HG03159 (cell line): ENCODE data around the gene AGFG1.

Experiments used
- ATAC-seq: cut with Tn5 transposase; IDR thresholded peaks from one replicate; pipeline ENCODE4 v1.9.1; 2021; ENCODE audit warnings: mild to moderate bottlenecking, moderate library complexity; ENCODE audit not compliant: unreplicated experiment

The AGFG1 gene, protein sequence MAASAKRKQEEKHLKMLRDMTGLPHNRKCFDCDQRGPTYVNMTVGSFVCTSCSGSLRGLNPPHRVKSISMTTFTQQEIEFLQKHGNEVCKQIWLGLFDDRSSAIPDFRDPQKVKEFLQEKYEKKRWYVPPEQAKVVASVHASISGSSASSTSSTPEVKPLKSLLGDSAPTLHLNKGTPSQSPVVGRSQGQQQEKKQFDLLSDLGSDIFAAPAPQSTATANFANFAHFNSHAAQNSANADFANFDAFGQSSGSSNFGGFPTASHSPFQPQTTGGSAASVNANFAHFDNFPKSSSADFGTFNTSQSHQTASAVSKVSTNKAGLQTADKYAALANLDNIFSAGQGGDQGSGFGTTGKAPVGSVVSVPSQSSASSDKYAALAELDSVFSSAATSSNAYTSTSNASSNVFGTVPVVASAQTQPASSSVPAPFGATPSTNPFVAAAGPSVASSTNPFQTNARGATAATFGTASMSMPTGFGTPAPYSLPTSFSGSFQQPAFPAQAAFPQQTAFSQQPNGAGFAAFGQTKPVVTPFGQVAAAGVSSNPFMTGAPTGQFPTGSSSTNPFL

DNA sequence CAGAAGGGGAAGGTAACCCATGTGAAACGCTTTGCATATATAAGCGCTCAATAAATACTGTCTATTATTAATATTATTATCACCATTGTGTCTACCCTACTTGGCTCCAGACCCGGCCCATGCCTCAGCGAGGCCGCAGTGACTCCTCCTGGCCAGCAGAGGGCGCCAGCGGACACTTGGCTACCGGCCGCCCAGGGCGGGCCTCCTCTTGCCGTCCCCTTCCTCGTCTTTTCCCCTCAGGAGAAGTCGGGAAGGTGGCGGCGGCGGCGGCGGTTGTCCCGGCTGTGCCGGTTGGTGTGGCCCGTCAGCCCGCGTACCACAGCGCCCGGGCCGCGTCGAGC, at the start of gene AGFG1:
TSS of gene AGFG1 (plus strand) at position 233 of the 341 bp plus-strand sequence. CDS start 266 bp downstream, outside the sequence.
- peak; percentile 86 for ATAC-seq

DNA sequence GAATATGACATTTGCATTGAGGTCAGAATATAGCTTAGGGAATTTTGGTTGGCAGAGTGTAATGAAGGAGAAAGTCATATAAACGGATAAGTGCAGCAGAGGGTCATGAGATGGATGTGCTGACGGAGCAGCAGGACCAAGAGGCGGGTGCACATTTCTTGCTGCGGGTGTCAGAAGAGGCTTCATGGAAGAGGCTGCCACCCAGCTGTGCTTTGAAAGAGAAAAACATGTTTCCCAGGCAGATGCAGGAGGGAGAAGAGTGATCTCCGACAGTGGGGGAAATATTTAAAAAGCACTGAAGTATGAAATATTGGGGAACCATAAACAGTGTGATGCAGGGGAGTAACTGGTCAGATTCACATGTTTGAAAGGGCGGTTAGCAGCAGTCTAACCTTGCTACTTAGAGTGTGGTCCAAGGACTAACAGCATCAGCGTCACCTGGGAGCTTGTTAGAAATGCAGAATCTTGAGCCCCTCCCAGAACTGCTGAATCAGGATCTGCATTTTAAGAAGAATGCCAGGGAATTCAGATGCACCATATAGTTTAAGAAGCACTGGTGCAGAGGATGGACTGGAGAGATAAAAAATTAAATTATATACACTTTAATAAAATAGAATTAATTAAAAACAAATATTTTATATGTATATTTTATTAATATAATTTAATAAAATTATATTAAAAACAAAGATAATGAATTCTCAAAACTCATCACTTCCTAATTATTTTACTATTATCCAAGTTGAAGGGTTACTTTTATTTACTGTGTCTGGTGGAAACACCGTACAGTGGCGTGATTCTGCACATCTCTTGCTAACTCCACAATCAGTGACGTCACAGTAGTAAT, 48.1 kb upstream of the AGFG1 start:
- no peak for ATAC-seq

DNA sequence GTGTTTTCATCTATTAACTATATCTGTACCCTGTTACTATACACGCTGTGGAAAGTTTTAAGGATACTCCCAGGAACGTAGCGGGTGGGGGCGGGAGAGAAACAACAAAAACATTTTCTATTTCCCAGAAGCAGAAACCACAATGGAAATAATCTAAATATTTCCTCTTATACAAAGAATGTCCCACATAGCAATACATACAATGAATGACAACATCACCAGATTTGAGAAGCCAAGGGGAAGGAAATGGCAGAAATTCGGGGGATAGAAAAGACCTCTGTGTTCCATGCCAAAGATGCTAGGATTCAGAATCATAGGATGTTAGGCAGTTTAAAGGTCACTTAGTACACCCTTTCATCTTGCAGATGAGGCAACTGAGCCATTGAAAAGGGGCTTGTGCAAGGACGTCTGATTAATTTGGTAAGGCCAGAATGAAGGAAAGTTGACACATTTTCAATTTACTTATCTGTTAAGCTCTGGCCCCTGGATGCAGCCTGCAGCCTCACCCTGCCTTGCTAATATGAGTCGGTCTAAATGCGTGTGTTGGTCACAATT, 43.1 kb upstream of the AGFG1 start:
- ATAC-seq = no peak

DNA sequence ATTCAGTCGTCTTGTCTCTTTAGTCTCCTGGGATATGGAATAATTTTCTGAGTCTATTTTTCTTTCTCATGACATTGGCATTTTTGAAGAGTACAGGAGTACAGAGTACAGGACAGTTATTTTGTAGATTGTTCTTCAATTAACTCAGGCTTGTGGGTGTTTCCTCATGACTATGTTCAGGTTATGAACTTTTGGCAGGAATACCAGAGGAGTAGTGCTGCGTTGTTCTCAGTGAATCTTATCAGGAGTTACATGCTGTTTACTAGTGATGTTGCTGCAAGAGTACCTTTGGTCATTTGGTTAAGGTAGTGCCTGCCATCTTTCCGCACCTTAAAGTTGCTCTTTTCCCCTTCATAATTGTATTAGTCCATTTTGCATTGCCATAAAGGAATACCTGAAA, 41.3 kb upstream of the AGFG1 start:
- no peak for ATAC-seq

DNA sequence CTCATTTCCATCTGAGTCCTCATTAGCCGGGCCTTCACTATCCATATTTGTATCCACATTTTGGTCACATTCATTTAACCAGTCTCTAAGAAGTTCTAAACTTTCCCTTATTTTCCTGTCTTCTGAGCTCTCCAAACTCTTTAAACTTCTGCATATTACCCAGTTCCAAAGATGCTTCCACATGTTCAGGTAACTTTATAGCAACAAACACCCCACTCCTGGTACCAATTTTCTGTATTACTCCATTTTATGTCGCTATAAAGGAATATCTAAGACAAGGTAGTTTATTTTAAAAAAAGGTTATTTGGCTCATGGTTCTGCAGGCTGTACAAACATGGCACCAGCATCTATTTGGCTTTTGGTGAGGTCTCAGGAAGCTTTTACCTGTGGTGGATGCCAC, 38.8 kb upstream of the AGFG1 start:
- no peak for ATAC-seq

DNA sequence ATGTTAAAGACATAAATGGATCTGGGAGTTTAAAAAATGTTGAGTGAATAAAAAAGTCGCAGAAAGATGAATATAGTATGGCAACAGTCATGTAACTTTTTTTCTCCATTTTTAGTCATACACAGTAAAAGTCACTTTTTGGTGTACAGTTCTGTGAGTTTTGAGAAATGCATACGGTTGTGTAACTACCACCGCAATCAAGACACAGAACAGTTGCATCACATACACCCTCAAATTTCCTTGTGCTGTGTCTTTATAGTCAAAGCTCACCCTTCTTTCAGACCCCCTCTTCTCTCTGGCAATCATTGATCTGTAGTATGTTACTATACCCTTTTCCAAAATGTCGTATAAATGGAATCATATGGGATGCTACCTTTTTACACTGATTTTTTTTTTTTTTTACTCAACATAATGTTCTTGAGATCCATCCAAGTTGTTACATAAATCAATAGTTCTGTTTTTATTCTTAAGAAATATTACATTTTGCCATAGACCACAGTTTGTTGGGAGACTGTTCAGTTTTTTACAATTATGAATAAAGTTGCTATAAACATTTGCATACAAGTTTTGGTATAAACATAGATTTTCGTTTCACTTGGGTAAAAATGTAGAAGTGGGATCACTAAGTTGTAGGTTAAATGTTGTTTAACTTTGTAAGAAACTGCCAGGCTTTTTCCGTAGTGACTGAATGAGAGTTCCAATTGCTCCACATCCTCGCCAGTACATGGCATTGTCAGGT, 35.4 kb upstream of the AGFG1 start:
- no peak for ATAC-seq

DNA sequence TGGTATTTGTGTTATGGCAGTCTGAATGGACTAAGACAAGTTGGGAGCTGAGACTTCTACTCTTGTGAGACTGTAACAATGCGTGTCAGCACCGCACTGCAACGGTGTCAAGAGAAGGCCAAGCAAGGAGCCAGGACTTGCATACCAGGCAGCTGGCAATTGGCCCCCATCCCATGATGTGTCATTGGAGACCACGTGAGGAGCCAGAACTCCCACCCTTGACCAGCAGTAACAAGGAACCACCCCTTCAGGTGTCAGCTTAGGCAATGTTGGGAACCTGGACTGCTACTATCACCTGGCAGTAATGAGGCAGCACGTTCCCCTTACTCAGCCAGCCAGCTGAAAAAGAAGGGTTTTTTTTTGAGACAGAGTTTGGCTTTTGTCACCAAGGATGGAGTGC, 32.7 kb upstream of the AGFG1 start:
- no peak for ATAC-seq

DNA sequence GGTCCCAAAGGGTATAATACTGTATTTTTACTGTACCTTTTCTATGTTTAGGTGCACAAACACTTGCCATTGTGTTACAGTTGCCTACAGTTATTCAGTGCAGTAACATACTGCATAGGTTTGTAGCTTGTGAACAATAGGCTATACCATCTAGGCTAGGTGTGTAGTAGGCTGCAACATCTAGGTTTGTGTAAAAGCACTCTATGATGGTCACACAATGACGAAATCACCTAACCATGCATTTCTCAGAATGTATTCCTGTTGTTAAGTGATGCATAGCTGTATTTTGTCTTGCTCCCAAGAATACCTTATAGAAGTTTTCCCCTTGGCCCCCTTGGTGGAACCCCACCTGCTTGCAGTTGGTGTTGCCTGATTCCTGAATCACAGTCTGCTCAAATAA, 29.3 kb upstream of the AGFG1 start:
- no peak for ATAC-seq

DNA sequence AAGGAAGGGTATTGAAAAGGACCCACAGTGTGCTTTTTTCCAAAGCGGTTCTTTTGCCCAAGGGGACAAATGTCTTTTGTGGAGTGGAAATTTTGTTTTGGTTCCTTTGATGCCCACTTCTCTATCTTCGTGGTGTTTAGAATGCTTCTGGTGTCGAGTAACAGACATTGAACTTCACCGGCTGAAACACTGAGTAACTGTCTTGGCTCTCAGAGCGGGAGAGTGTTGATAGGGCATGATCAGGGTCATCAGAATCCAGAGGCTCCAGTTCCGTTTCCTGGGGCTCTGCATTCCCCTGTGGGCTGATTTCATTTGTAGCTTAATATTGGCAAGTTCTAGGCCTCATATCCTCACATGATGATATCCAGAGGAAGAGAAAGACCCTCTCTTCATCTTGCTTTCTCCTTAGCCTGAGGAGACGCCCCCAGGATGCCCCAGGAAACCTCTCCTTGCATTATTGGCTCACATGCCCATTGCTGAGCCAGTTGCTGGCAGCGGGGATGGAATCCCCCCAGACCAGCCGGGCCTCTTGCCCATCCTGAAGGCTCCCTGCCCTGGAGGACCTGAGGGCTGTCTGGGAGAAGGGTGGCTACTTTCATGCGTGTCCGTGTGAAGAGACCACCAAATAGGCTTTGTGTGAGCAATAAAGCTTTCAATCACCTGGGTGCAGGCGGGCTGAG, 27.9 kb upstream of the AGFG1 start:
- no peak for ATAC-seq

DNA sequence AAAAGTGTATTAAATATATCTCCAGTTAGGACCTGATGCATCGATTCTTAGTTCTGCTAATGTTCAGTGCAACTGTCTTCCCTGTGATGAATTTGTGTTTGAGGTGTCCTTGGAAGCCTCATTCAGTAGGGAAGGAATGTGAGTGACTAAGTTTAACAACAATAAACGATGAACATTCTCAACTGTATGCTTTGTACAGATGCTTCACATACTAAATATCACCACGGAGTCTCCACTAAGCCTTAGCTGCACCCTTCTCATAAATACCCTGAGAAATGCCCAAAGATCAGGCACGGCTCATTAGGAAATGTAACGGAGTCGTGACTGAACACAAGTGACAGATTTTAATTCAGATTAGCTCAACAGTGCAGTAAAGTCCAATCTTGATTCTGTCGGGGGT, 24.4 kb upstream of the AGFG1 start:
- ATAC-seq = no peak

DNA sequence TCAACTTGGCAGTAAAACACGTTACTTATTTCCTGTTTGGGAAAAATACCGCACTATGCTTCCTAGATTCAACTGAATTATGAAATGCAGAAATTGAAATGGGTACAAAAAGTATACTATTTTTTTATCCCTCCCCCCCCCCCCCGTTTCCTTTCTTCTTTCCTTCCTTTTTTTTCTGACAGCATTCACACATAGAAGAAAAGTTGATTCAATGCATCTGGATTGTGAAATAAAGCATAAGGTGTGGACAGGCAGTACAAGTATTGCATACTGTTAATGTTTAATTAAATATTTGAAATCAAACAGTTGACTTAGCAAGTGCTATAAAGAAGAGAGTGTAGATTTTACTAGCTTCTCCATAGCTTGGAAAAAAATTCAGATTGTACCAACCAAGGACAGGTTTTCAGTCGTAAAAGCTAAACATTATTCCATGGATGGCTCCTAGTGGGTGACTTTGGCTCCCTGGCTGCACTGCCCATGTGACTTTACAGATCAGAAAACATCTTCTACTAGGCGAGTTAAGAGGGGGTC, 21.6 kb upstream of the AGFG1 start:
- ATAC-seq = no peak

DNA sequence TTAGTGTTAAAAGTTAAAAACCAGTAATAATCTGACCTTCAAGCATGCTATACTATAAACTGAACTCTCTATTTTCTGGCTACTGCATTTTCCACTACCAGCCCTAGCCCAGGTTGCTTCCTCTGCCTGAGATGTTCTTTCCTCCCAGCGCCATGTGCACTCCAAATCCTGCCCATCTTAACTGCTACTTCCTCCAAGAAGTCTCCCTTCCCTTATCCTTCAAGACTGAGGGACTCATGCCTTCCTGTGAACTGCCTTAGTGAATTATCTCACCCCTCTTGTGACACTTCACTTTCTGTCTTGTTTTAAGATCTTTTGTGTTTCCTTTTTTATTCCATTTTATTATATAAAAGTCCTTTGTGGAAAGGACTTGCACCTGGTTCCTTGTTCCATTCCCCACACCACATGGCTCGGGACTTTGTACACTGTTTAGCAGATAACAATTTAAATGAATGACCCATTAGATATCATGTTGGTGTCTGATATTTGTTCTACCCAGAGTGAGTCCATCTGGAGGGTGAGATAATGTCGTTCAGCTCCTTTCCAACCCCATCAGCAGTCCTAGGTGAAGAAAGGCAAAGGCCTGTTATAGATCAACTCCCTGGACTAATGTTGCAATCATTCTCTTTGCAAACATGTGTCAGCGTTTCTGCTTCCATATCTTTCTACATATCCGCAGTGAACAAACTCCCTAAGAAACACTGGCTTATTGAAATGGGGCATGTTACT, 20.9 kb upstream of the AGFG1 start:
- no peak for ATAC-seq

DNA sequence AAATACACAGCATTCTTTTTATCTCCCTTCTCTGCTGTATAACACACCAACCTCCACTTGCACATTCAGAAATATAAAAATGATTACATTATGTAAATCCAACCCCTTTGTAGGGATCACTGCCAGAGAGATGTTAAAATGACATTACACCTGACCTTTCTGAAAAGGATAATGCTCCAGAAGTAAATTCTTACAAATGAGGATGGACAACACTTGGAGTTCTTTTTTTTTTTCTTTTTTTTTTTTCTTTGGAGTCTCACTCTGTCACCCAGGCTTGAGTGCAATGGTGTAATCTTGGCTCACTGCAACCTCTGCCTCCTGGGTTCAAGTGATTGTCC, 20.3 kb upstream of the AGFG1 start:
- no peak for ATAC-seq

DNA sequence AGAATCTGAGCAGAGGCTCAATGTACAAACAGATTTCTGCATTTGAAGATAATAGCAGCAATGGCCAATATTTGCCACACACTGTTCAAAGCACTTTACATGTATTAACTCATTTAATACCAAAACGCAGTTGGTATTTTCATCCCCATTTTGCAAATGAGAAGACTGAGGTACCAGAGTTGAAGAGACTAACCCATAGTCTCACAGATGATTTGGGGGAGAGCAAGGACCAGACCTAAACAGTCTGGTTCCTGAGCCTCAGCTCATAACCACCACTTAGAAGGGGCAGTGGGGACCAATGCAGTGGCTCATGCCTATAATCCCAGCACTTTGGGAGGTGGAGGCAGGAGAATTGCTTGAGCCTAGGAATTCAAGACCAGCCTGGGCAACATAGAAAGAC, 18.1 kb upstream of the AGFG1 start:
- ATAC-seq = no peak

DNA sequence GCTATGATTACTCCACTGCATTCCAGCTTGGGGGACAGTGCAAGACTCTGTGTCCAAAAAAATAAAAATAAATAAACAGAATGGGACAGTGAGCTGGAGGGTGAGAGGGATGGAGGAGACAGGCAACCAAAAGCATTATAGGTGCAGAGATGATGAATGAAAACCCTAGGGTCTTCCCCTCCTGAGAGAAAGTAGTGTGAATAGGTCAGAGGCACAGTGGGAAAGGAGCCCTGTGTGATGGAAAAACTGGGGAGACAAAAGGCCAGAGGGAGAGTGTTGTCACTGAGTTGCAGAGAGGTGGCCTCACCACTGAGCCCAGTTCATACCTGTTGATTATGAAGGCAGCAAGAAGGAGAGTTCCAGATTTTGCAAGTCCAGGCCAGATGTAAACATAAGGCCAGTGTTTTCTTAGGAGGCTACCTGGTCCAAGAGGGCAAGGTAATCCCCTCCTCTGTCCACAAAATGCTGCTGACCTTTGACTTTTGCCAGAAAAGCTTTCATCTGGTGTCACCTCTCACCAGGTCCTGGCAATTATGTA, 17.6 kb upstream of the AGFG1 start:
- ATAC-seq = no peak

DNA sequence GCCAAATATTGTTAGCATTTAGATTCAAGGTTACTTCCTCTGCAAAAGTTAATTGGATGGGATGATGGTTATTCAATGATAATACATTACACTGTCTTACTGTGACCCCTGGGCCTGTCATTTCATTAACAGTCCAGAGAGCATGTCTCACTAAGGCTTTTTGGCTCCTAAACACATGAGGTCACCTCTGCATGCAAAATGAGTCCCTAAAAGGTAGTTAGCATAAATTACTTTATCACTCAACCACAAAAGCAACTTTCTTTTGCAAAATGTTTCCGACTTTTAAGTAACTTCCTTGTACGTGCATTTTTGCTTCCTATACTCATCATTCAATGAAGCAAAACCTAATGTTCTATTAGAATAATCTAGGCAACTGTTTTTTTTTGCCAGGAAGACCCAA, 16.8 kb upstream of the AGFG1 start:
- no peak for ATAC-seq

DNA sequence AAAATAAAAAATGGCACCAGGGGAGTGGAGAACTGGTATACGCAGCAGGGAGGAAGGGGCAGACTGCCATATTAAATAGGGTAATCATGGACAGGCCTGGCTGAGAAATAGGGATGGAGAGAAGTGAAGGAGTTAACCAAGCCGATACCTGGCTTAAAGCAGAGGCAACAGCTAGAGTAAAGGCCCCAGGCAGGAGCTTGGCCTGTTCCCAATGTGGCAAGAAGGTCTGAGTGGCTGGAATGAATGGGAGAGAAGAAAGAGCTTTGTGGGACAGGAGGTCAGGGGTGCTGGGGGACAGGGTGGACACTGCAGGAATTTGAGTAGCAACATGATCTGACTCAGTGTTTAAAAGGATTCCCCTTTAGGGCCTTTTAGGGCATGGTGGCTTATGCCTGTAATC, 15.9 kb upstream of the AGFG1 start:
- no peak for ATAC-seq

DNA sequence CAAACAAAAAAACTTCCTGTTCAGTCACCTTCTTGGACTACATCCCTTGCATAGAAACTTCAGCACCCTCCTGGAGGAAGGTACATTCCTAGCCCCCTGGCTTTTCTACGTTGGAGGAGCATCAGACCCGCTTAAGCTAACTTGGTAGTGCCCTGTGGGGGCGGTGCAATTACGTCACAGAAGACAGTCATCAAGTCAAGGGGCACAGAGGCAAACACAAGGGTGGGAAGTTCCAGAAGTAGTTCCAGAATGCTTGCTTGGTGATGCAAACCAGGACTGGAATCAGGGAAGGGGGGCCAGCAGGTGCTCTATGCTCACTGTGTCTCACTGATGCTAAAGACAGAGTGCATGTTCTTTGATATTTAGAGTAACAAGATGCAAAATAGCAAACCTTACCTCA, 15.2 kb upstream of the AGFG1 start:
- ATAC-seq = no peak

DNA sequence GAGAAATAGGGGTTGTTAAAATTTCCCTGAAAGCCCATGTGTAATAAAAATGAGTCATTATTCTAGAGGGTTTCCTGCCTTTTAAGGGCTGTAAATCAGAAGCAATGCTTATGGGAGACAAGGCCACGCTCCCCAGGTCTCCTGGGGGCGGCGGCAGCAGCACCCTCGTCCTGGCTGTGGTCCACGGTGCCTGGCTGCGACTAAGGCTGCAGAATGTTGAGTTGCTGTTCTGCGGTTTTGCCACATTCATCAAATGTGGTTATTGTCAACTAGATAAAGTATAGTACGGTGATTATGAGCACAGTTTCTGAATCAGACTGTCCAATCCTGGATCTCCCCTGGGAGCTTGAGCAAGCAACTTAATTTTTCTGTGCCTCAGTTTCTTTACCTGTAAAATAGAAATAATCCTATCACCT, 11.9 kb upstream of the AGFG1 start:
- no peak for ATAC-seq
